Posterior cingulate gyrus (tissue), 11 donors: ENCODE data around the gene TAAR2.
"Not testable (repeated sequence)": the region's sequence is repeated elsewhere in the genome, so short reads cannot be mapped to it uniquely, and the experiment has no call there.

Experiments used
- DNase-seq, 10 donors: peaks; one replicate each; pipeline versions ENCODE4 v3.0.0 to v3.0.0-alpha.2; 2020 to 2021; ENCODE audit warnings: mixed read lengths in 3 of 10
- intact Hi-C: fragments of 100-400 bp; cut with DNase I; formaldehyde crosslinking; loops from one replicate; pipeline ENCODE4 v1.15.1; 2023

TAAR2 gene

DNA sequence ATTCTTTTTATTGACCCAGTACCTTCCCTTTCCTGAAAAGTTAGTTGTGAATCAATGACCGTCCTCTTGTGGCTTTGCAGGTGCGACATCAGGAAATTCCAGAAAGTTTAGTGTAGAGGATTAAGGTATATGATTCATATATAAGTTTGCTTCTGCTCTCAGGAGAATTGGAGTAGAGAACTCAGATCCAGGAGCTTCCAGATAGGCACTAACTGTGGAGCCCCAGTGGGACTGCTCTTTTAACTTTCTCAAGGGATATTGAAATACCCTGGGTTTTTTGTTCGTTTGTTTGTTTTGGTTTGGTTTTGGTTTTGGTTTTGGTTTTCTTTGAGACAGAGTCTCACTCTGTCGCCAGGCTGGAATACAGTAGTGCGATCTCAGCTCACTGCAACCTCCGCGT, 9.5 kb downstream of the TAAR2 start:
- no peak for DNase-seq
- intact Hi-C loops: no loop called here

DNA sequence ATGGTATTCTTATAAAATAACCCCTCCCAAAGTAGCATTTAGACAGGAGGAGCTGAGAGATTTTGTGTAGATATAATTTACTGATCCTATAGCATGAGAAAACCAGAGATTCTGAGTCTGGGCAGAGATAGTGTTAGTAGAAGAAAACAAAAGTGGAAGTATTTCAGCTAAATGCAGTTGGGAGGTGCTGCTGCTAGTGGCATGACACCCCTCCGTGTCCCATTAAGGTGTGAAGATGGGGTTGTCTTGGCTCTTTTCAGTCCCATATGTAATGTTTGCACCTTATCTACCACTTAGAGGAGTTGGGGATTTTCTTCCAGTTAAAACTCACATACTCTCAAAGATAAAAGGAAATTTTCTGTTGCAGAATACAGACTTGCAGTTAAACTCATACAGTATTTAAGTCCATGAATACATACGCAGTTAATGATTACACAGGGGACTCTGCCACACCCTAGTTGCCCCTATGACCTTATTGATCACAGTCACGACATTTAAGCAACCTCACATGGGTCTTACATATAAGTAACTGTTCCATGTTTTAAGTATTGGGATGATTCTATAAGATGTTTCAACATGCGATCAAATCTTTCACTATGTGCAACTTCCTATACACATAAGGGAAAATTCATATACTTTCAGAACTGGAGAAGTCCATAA, 11.5 kb downstream of the TAAR2 start:
- DNase-seq: no peak
- intact Hi-C loops: no loop called here

DNA sequence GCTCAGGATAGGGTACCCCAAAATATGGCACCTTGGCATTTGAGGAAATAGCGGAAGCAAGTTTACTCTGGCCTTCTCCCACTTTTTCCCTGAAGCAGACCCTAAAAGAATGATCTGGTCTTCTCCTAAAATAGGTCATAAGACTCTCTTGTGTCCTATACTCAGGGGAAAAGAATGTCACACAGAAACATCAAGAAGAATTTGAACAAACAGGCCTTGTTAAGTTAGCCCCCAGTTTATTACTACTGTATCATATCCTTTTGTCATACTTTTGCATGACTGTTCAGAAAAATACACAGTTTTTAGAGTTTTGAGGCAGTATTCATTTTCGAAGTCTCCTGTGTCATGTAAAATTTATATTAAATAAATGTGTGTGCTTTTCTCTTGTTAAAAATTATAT, 12.5 kb downstream of the TAAR2 start:
- DNase-seq: no peak
- intact Hi-C loops: no loop called here

DNA sequence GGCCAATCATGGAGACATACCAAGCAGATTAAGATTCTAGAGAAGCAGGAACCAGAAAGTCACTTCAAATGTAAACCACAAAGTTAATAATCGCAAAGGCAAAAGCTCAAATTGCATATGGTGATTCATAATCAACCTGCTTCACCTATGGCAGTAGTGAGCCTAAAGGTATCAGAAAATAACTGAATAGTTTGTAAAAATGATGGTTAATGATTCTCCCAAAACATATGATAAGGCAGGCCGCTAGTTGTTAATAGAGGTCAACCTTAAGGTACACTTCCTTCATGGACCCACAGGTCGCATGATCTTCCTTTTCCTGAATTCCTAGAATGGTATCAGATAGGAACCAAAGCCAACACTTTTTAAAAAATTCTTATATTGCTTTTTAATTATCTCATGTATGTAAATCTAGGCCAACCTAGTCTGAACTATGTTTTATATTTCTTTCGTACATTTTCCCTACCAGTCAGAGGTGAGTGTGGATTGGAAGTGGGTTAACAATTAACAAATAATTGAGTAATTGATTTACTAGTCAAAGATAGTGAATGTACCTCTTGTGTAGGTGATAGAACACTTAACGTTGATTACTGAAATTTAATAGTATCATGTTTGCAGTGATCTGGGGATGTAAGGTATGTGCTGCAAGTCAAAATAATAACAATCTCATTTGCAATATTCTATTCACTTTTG, 16.4 kb downstream of the TAAR2 start:
- intact Hi-C loops: loop anchor here (10.0 kb wide), 1 partner anchor 73 kb away; the partner anchor contains the start of gene TAAR9
- no peak for DNase-seq

DNA sequence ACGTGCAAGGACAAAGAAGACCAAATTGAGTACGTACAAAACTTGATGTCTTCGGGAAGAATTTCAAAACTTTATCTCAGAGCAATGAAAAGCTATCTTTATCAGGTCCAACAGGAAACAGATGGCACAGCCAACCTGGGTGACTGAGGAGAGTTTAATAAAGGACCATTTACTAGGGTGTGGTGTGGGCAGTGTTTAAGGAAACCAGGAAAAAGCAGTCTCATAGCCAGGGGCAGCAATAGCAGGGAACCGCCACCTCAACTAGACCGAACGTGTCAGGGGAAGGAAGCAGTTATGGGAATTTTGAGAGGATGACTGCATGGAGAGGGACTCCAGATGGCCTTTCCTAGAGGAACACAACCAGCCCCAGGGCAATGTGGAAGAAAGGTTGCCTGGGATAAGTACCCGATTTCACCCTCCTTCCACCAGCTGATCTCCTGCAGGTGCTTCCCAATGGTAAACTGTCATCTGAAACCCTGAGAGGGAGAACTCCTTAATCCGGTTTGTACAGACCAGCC, 19.4 kb downstream of the TAAR2 start:
- intact Hi-C loops: loop anchor here (10.0 kb wide), 1 partner anchor 70 kb away; the partner anchor contains the start of gene TAAR9
- no peak for DNase-seq

DNA sequence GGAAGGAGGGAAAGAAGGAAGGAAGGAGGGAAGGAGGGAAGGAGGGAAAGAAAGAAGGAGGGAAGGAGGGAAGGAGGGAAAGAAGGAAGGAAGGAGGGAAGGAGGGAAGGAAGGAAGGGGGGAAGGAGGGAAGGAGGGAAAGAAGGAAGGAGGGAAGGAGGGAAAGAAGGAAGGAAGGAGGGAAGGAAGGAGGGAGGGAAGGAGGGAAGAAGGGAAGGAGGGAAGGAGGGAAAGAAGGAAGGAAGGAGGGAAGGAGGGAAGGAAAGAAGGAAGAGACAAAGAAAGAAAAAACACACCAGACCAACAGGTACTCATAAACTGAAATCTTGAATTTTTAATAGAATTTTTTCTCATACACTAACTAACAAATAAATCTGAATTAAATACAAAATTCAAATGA, 23.2 kb downstream of the TAAR2 start:
- not testable (repeated sequence) for DNase-seq
- intact Hi-C loops: loop anchor here (10.0 kb wide), 1 partner anchor 66 kb away; the partner anchor contains the start of gene TAAR9

DNA sequence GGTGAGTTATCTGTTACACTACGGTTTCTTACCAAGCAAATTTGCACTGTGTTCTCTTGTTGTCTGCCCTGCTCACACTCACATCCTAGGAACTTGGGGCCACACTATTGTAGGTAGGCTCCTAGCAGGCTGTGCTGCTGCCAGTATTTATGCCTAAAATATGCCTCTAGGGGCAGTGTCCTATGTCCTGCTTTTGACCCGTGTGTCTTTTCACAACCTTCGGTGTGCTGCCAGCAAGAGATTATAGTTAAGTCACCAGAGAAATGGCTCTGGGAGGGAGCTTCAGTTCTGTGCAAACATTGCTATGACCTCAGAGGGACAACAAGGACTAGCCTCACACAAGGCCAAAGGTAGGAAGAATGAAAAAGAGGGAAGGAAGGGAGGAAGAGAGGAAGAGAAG, 25.6 kb downstream of the TAAR2 start:
- DNase-seq: no peak

DNA sequence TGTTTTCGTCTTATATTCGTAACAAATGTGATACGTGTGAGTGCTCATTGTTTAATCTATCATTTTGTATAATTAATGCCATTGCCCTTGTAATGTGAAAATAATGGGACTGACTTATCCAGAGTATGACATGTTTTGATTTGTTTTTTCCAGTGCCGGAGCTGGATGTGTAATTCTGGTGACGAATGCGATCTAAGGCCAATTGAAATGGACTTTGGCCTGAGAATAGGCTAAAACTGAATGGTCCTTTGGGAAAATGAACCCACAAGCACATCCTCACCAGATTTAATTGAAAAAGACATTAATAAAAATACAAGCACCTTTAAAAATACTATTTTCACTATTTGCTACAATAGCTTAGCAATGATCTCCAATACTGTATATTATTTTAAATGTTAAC, 27.9 kb downstream of the TAAR2 start:
- intact Hi-C loops: no loop called here
- no peak for DNase-seq

More for the DNA sequence above, 25.6 kb downstream of the TAAR2 start:
- intact Hi-C loops: no loop called here

DNA sequence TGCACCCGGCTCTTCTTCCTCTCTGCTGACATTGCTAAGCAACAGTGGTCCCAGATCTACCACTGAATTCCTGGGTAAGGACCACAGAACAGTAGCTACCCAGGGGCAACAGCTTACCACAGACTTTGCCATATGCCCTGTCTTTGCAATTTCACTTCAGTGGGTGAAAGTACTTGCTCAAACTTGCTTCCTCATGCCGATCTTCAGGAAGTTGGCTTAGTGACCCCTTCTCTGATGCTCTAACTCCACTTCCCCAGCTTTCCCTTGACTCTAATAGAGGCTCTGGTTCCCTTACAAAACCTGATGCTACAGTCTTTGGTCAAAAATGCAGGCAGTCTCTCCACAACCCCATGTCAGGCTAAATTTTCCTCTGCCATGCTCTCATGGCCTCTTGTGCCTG, 31.2 kb downstream of the TAAR2 start:
- no peak for DNase-seq
- intact Hi-C loops: no loop called here

DNA sequence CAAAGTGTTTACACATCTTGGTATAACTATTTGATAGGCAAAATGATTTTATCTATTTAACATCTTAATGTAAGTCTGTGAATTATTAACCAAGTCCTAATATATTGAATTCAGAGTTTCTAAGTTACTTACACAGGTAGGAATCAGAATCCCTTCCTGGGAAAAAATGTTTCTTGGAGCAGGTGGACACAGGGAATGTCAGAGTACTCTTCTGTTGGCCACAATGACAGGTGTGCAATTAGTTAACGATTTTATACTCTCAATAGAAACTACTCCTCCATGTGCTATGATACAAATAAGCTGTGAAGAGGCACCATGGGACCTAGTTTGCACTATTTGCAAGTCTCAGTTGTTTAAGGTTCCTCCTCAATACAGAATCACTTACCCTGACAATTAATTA, 33.7 kb downstream of the TAAR2 start:
- DNase-seq: no peak
- intact Hi-C loops: no loop called here

DNA sequence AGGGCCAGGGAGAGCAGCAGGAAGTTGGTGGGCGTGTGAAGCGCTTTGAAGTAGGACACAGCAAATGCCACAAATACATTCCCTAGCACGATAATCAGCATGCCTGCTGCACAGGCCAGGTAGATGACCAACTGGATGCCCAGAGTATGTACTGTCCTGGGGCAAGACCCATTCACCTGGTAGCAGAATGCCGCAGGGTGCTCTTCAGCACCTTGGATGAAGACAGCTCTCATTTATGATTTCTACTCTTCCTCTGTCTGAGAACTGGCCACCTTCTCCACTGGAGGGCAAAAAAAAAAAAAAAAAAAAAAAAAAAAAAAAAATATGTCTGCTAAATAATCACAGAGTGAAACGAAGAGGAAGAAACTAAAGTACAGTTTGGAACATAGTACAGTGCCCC, 34.6 kb downstream of the TAAR2 start, which contains the start of gene TAAR5:
TSS of gene TAAR5 (minus strand) at position 288 of the 400 bp plus-strand sequence. CDS start at position 233, 55 bp downstream.
- peak in 1 of 10 donors; percentile 38 for DNase-seq
- intact Hi-C loops: no loop called here

DNA sequence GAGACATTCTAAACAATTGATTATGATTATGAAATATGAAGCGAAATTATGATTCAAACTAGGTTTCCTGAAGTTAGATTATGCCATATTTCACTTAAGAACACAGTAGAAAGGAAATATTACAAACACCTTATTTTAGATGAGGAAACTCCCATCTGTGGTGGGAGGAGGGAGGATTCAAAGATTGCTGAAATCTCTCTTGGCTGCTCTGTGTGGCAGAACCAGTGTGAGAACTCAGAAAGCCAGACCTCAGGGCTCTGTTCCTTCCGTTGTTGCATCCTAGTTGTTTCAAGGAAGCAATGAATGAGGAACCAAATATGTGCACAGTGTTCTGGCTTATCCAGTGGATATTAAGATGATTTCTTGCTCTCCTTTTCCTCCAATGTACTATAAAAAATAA, 36.7 kb downstream of the TAAR2 start:
- intact Hi-C loops: no loop called here
- no peak for DNase-seq

DNA sequence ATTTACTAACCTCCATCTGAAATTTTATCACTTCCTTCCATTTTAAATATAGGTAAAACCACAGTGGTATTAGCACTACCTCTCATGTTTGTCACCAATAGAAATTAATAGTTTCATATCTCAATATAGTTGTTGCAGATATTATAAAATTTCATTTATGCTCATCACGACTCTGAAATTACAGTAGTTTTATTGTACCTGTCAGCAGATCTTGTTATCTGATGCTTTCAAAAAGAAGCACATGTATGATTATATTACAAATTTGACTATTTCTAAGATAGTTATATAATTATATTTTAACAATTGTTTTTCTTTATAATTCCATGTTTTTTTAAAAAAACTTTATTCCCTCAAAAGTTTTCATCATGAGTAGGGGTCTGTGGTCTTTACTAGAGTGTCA, 39.4 kb downstream of the TAAR2 start:
- DNase-seq: no peak
- intact Hi-C loops: no loop called here

DNA sequence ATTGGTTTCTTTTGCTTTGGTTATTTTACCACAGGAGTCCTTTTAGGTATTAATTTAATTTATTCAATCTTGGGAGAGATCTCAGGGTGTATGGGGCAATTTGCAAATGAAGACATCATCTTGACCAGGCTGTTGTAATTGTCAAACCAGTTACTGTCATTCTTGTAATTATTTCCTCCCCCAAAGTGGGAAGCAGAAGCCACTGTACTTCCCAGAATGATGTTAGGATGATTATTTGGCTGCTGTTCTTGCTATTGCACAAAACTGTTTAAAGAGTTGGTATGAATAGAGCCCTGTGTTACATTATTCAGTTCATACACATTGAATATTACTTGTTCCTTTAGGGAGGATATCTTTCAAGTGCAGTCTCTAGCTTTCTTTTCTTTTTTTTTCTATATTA, 52.3 kb downstream of the TAAR2 start:
- DNase-seq: no peak
- intact Hi-C loops: no loop called here

DNA sequence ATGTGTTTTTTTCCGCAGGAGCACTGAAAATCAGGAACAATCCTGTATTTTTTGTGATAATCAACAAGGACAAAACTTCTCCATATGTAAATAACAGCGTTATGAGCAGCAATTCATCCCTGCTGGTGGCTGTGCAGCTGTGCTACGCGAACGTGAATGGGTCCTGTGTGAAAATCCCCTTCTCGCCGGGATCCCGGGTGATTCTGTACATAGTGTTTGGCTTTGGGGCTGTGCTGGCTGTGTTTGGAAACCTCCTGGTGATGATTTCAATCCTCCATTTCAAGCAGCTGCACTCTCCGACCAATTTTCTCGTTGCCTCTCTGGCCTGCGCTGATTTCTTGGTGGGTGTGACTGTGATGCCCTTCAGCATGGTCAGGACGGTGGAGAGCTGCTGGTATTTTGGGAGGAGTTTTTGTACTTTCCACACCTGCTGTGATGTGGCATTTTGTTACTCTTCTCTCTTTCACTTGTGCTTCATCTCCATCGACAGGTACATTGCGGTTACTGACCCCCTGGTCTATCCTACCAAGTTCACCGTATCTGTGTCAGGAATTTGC, 53.8 kb downstream of the TAAR2 start, which contains the start of gene TAAR6:
TSS of gene TAAR6 (plus strand) at position 102 of the 557 bp plus-strand sequence. CDS start at position 102, 0 bp downstream.
- intact Hi-C loops: no loop called here
- peak in 9 of 10 donors; percentile 14 to 92 (median 57) for DNase-seq

DNA sequence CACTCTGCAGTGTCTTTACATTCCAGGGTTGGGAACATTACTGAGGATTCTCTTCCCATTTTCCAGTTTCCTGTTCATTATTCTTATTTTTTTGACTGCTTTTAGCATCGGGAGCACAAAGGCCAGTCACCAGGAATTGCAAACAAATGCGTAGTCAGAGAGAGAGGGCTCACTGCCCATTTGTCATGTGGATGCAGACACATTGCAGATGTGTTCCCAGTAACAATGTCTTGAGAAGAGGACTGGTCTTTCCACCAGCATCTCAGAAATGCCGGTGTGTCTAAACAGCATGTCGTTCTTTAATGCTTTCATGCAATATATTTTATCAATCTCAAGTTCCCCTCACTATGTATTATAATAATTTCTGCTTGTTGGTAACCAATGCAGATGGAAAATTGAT, 54.9 kb downstream of the TAAR2 start:
- intact Hi-C loops: loop anchor here (10.0 kb wide), 1 partner anchor 54 kb away; the partner anchor contains the start of gene STX7
- peak in 7 of 10 donors; percentile 15 to 86 (median 54) for DNase-seq

DNA sequence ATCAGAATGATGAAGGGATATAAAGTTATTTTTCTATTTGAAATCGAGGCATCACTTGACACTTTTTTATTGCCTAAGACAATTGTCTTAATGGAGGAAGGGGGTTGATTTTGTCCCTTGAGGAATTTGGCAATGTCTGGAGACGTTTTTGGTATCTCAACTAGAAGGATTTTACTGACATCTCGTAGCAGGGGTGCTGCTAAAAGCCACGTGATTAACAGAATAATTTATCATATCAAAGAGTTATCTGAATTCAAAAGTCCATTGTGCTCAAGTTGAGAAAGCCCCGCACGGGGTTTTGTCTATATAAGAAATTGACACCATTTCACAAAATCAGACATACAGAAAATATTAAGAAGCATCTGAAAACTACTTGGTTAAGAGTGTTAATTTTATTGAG, 55.5 kb downstream of the TAAR2 start:
- intact Hi-C loops: loop anchor here (10.0 kb wide), 1 partner anchor 54 kb away; the partner anchor contains the start of gene STX7
- DNase-seq: no peak

DNA sequence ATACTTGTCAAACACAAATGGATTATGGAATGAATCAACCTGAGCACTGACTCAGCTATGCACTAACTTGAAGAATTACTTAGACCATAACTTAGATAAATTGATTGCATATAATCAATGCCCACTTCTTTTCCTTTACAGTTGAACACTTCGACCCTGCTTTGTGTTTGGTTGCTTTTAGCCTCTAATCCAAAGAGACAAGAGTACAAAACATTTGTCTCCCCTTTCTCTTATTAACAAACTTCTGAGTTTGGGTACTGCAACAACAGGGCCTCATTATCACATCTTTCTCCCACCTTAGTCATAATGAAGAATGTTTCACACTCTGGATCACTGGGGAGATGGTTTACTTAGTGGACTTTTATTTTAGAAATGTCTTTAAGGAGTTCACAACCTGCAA, 56.5 kb downstream of the TAAR2 start:
- intact Hi-C loops: loop anchor here (10.0 kb wide), 1 partner anchor 53 kb away; the partner anchor contains the start of gene STX7
- DNase-seq: no peak
